ENCODE data around the gene CYTH1. TPM values are rescaled to one million over a fixed set of nuclear protein-coding genes. Genes with fewer than 3 reads are reported as not detected.

Gene CYTH1
- polyA plus RNA-seq, 3 donors from 2014 or later, result 176 to 336 (median 233) TPM

GRCh38 chr17:78793415-78793814, 11.3 kb upstream of the CYTH1 start:
- Mint-ChIP-seq H3K4me3 (peak overlapping the region; percentile 29 to 68 (median 36)), H3K36me3 (peaks cover 19 to 32% (median 28%) of the 10 kb centered on the region in 3 donors), H3K27ac (peak overlapping the region; percentile 23 to 98 (median 78)), H3K9me3 (no peaks in the 10 kb centered on the region), H3K27me3 (ENCODE audit: low read depth in 3 of 3) (peaks cover 10 to 28% (median 10%) of the 10 kb centered on the region in 3 donors), H3K4me1 (peaks cover 88 to 91% of the 10 kb centered on the region in 2 donors)
- DNase-seq, result peak in 2 of 3 donors; percentile 60 to 65

GRCh38 chr17:78791840-78792709, 10.0 kb upstream of the CYTH1 start:
- H3K4me3 Mint-ChIP-seq, result peak overlapping the region; percentile 29 to 53 (median 46)
- peaks cover 93 to 95% of the 10 kb centered on the region in 2 donors for H3K4me1 Mint-ChIP-seq

GRCh38 chr17:78790552-78790951, 8.5 kb upstream of the CYTH1 start:
- Mint-ChIP-seq H3K9me3 (peaks cover 0 to 2% (median 0%) of the 10 kb centered on the region in 6 donors), H3K36me3 (peaks cover 0 to 21% (median 8%) of the 10 kb centered on the region in 3 donors), H3K27me3 (ENCODE audit: low read depth in 3 of 3) (peaks cover 11 to 29% (median 12%) of the 10 kb centered on the region in 3 donors), H3K4me1 (peaks cover 89 to 92% of the 10 kb centered on the region in 2 donors), H3K27ac (peak overlapping the region; percentile 91 to 98 (median 96)), H3K4me3 (peak overlapping the region in 3 of 5 donors; percentile 44 to 61 (median 53))
- no peak for DNase-seq

More at GRCh38 chr17:78791840-78792709, 10.0 kb upstream of the CYTH1 start:
- peaks cover 14 to 32% (median 24%) of the 10 kb centered on the region in 3 donors for H3K36me3 Mint-ChIP-seq
- peaks cover 10 to 29% (median 10%) of the 10 kb centered on the region in 3 donors for H3K27me3 Mint-ChIP-seq (ENCODE audit: low read depth in 3 of 3)
- H3K27ac Mint-ChIP-seq, result peak overlapping the region; percentile 28 to 98 (median 92)
- DNase-seq, result no peak
- H3K9me3 Mint-ChIP-seq, result peaks cover 0 to under 1% (median 0%) of the 10 kb centered on the region in 6 donors

DNA sequence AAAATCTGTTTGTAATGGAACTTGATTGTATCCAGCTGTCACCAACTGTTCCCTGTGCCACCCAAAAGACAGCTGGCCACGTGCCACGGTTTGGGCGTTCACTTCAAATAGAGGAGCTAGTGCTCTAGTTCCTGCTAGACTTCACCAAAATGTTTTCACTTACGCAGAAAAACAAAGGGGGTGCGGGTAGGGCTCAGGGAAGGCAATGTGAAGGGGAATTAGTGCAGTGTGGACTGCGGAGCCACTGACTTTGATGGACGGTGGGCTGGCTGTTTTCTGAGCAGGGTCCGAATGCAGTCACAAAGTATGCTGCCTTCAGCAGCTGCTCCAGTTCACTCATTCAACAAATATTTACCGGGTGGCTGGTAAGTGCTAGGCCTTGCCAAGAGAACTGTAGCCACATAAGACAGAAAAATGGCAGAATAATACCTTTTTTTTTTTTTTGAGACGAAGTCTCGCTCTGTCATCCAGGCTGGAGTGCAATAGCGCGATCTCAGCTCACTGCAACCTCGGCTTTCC, 7.6 kb upstream of the CYTH1 start:
- H3K36me3 Mint-ChIP-seq, result peaks cover 0 to 21% (median 7%) of the 10 kb centered on the region in 3 donors
- H3K27ac Mint-ChIP-seq, result peak overlapping the region; percentile 91 to 98 (median 96)
- DNase-seq, result peak; percentile 57 to 71 (median 64)
- H3K27me3 Mint-ChIP-seq (ENCODE audit: low read depth in 3 of 3), result peaks cover 8 to 29% (median 14%) of the 10 kb centered on the region in 3 donors
- H3K4me3 Mint-ChIP-seq, result peak overlapping the region; percentile 61 to 87 (median 78)
- H3K4me1 Mint-ChIP-seq, result peaks cover 89 to 92% of the 10 kb centered on the region in 2 donors
- H3K9me3 Mint-ChIP-seq, result peaks cover 0 to 2% (median 0%) of the 10 kb centered on the region in 6 donors

DNA sequence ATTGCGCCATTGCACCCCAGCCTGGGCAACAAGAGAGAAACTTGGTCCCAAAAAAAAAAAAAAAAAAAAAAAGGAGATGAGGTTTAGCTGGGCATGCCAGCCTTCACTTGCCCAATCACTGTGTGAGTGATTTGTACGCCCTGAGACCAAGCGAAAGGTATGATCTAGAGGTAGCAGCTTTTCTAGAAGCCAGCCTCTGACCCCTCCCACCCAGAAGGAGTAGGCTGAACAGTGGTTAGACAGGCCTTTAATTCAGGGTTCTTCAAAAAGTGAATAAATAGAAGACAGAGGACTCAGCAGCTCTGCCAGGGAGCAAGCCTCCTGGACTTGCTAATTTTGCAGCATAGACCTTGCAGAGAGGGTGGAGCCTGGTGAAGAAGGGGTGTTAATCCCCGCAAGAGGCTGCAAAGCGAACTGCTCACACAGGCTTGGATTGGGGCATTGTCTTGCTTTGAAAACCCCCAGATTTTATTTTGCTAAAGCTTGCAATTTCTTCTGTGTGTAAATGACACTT, 7.1 kb upstream of the CYTH1 start:
- peak overlapping the region; percentile 61 to 87 (median 78) for H3K4me3 Mint-ChIP-seq
- H3K9me3 Mint-ChIP-seq, result peaks cover 0 to 2% (median 0%) of the 10 kb centered on the region in 6 donors
- H3K4me1 Mint-ChIP-seq, result peaks cover 89 to 92% of the 10 kb centered on the region in 2 donors
- H3K36me3 Mint-ChIP-seq, result peaks cover 0 to 21% (median 7%) of the 10 kb centered on the region in 3 donors
- peak overlapping the region; percentile 91 to 98 (median 96) for H3K27ac Mint-ChIP-seq
- peak in 1 of 3 donors; percentile 44 for DNase-seq
- H3K27me3 Mint-ChIP-seq (ENCODE audit: low read depth in 3 of 3), result peaks cover 10 to 24% (median 14%) of the 10 kb centered on the region in 3 donors

GRCh38 chr17:78788451-78788850, 6.4 kb upstream of the CYTH1 start:
- peaks cover 0 to 16% (median 7%) of the 10 kb centered on the region in 3 donors for H3K36me3 Mint-ChIP-seq
- peaks cover 89 to 92% of the 10 kb centered on the region in 2 donors for H3K4me1 Mint-ChIP-seq
- H3K27me3 Mint-ChIP-seq (ENCODE audit: low read depth in 3 of 3), result peaks cover 14 to 22% (median 19%) of the 10 kb centered on the region in 3 donors
- peak overlapping the region; percentile 60 to 98 (median 88) for H3K27ac Mint-ChIP-seq
- no peak for DNase-seq
- peaks cover 0 to 2% (median 0%) of the 10 kb centered on the region in 6 donors for H3K9me3 Mint-ChIP-seq
- peak overlapping the region in 3 of 5 donors; percentile 23 to 53 (median 35) for H3K4me3 Mint-ChIP-seq

DNA sequence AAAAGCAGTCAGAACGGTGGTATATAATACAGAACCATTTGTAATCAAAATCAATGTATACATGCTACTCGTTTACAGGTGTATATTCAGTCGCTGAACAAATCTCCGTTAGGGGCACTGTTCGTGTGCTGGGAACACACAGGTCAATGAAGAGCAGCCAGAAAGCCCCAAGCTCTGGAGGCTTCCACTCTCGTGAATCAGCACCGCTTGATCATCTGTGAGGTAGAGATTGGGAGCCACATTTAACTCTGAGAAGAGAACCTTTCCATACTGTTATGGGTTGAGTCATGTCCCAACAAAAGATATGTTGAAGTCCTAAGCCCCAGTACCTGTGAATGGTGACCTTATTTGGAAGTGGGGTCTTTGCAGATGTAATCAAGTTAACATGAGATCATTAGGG, 5.4 kb upstream of the CYTH1 start:
- DNase-seq, result no peak
- H3K9me3 Mint-ChIP-seq, result peaks cover 0 to 2% (median 0%) of the 10 kb centered on the region in 6 donors
- peak overlapping the region in 2 of 5 donors; percentile 36 to 79 for H3K4me3 Mint-ChIP-seq
- H3K4me1 Mint-ChIP-seq, result peaks cover 89 to 92% of the 10 kb centered on the region in 2 donors
- H3K27me3 Mint-ChIP-seq (ENCODE audit: low read depth in 3 of 3), result peaks cover 16 to 19% (median 18%) of the 10 kb centered on the region in 3 donors
- H3K36me3 Mint-ChIP-seq, result peaks cover 0 to 10% (median 7%) of the 10 kb centered on the region in 3 donors
- peak overlapping the region; percentile 35 to 93 (median 82) for H3K27ac Mint-ChIP-seq

DNA sequence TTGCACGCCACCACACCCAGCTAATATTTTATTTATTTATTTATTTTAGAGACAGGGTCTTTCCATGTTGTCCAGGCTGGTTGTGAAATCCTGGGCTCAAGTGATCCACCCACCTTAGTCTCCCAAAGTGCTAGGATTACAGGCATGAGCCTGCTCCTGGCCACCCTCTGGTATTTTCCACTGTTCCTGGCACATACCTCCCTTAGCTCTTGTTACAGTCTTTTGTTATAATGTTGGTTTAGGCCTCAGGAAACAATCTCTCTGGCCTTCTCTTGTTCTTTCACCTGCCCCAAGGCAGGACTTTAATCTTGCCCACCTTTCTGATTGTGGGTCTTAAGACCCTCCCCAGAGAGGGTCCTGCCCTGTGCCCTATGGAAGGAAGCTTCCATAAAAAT, 3.6 kb upstream of the CYTH1 start:
- H3K4me3 Mint-ChIP-seq, result peak overlapping the region; percentile 85 to 89 (median 86)

DNA sequence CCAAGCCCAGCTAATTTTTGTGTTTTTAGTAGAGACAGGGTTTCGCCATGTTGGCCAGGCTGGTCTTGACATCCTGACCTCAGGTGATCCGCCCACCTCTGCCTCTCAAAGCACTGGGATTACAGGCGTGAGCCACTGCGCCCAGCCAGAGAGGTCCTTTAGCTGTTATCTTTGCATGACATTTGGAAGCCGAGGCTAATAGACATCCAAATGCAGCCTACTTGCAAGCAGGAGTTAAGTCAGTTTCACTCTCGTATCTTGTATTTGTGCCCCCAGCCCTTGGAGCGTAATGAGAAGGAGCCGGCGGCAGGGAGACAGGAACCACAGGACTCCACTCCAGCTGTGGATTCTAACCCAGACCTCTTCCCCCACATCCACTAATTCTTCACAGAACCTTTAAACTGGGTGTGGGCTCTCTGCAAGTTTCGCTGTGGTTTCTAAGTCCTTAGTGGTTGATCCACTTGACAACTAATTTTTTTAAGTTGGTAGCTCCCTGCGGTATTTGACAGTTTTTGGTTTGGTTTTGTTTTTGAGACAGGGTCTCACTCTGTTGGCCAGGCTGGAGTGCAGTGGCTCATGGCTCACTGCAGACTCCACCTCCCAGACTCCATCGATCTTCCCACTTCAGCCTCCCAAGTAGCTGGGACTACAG, 3.1 kb upstream of the CYTH1 start:
- Mint-ChIP-seq H3K9me3 (peaks cover 0 to 2% (median 0%) of the 10 kb centered on the region in 6 donors), H3K36me3 (peaks cover 0 to 5% (median 3%) of the 10 kb centered on the region in 3 donors), H3K4me3 (peak overlapping the region; percentile 85 to 89 (median 86)), H3K27ac (peak overlapping the region; percentile 85 to 96 (median 91)), H3K4me1 (peaks cover 72 to 74% of the 10 kb centered on the region in 2 donors), H3K27me3 (ENCODE audit: low read depth in 3 of 3) (peaks cover 15 to 28% (median 26%) of the 10 kb centered on the region in 3 donors)
- peak; percentile 79 to 81 (median 81) for DNase-seq

More for the DNA sequence above, 3.6 kb upstream of the CYTH1 start:
- H3K27me3 Mint-ChIP-seq (ENCODE audit: low read depth in 3 of 3), result peaks cover 15 to 24% (median 22%) of the 10 kb centered on the region in 3 donors
- DNase-seq, result no peak
- H3K27ac Mint-ChIP-seq, result peak overlapping the region; percentile 85 to 96 (median 91)
- peaks cover 72 to 75% of the 10 kb centered on the region in 2 donors for H3K4me1 Mint-ChIP-seq
- H3K9me3 Mint-ChIP-seq, result peaks cover 0 to 2% (median 0%) of the 10 kb centered on the region in 6 donors
- H3K36me3 Mint-ChIP-seq, result peaks cover 0 to 5% (median 3%) of the 10 kb centered on the region in 3 donors

- Mint-ChIP-seq H3K27ac (peak overlapping the region; percentile 85 to 96 (median 94)), H3K36me3 (peaks cover 0 to 4% (median 3%) of the 10 kb centered on the region in 3 donors), H3K4me3 (peak overlapping the region; percentile 85 to 89 (median 87)), H3K27me3 (ENCODE audit: low read depth in 3 of 3) (peaks cover 16 to 31% (median 25%) of the 10 kb centered on the region in 3 donors), H3K4me1 (peaks cover 73 to 74% of the 10 kb centered on the region in 2 donors), H3K9me3 (peaks cover 0 to 2% (median 0%) of the 10 kb centered on the region in 6 donors)
- DNase-seq, result no peak
Observed at GRCh38 chr17:78784352-78784751, 2.3 kb upstream of the CYTH1 start.

DNA sequence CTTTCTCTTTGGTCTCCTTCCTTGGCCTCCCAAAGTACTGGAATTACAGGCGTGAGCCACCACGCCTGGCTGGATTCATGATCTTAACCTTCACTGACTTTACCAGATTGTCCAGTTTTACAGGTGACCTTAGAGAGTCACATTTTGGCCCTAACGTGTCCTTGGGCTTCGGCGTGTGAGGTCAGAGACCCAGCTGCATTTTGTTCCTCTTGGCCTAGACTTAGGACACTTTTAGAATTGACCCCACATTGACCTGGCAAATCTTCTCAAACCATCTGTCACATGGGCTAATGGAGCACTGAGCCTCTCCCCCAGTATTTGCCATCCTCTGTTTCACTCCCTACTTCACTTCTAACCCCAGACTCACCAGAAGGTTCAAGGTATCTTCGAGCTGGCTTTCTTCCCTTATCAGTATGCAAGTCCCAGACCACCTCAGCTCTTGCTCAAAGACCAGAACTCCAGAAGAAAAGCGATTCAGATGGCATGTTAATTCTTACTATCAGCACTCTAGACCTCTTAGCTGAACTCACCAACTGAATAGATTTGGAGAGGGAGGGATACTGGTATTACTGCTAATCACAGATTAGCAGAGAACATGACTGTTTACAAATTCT, 1.7 kb upstream of the CYTH1 start:
- peak overlapping the region; percentile 85 to 96 (median 94) for H3K27ac Mint-ChIP-seq
- H3K36me3 Mint-ChIP-seq, result peaks cover 0 to 4% (median 3%) of the 10 kb centered on the region in 3 donors

More for the DNA sequence above, 1.7 kb upstream of the CYTH1 start:
- Mint-ChIP-seq H3K9me3 (peaks cover 0 to 2% (median 0%) of the 10 kb centered on the region in 6 donors), H3K27me3 (ENCODE audit: low read depth in 3 of 3) (peaks cover 16 to 32% (median 30%) of the 10 kb centered on the region in 3 donors), H3K4me1 (peaks cover 74% of the 10 kb centered on the region in 2 donors), H3K4me3 (peak overlapping the region; percentile 85 to 89 (median 87))
- DNase-seq, result no peak

Measured in immature natural killer cell (primary cell).